T-cell (primary cell): ENCODE data around the gene CLIP2. TPM values are rescaled to one million over a fixed set of nuclear protein-coding genes. Genes with fewer than 3 reads are reported as not detected.

Source experiments
- ATAC-seq, 4 experiments: fragments of 200-7000 bp in 3 of 4; fragments of 150-1000 bp in 1 of 4; cut with Tn5 transposase; replicated peaks in 1 of 4; 1 replicate in 3 of 4; 2 replicates in 1 of 4; pipeline ENCODE4 v1.10.0; 2021; ENCODE audit warnings: moderate library complexity in 3 of 4, mild to moderate bottlenecking in 2 of 4, moderate number of reproducible peaks in 1 of 4
- CTCF ChIA-PET, 2 donors: fragments of 300-600 bp; sonication (Branson Sonifier 250); formaldehyde crosslinking; loops; one replicate each; lab custom pipeline; 2022; ENCODE audit warnings: antibody characterized with exemption in 2 of 2; lab: Charles Lee
- POLR2A ChIA-PET, 2 donors: fragments of 300-600 bp; sonication (Branson Sonifier 250); formaldehyde crosslinking; loops; one replicate each; lab custom pipeline; 2022; ENCODE audit warnings: antibody characterized with exemption in 2 of 2; lab: Charles Lee
- DNase-seq, 35 experiments: peaks; one replicate each; pipeline versions ENCODE4 v3.0.0 to v3.0.0-alpha.2; 2013 to 2023
- H3K27ac ChIP-seq: one replicate; pipeline ENCODE4 v1.5.1; 2013; ENCODE audit warnings: low read length
- H3K27me3 ChIP-seq, 2 experiments: replicated peaks in 1 of 2; 1 replicate in 1 of 2; 2 replicates in 1 of 2; pipeline versions ENCODE4 v1.6.1 to v1.7.0; 2013; ENCODE audit warnings: low read length in 1 of 2, mixed read lengths in 1 of 2; ENCODE audit not compliant: control insufficient read depth in 2 of 2, insufficient read depth in 2 of 2; ENCODE audit errors: extremely low read depth in 1 of 2
- H3K36me3 ChIP-seq, 2 donors: 1 replicate in 1 of 2; 2 replicates in 1 of 2; pipeline versions ENCODE4 v1.6.1 to v1.7.0; 2013; ENCODE audit warnings: low read length in 1 of 2; ENCODE audit not compliant: control insufficient read depth in 2 of 2, insufficient read depth in 1 of 2; ENCODE audit errors: extremely low read depth in 1 of 2
- H3K4me1 ChIP-seq, 2 experiments: 1 replicate in 1 of 2; 2 replicates in 1 of 2; pipeline versions ENCODE4 v1.6.1 to v1.7.0; 2013; ENCODE audit warnings: low read length in 2 of 2, mixed read lengths in 1 of 2; ENCODE audit not compliant: insufficient read depth in 2 of 2, control insufficient read depth in 1 of 2; ENCODE audit errors: extremely low read depth in 1 of 2
- H3K4me3 ChIP-seq, 2 donors: 1 replicate in 1 of 2; 2 replicates in 1 of 2; pipeline versions ENCODE4 v1.5.1 to v1.7.0; 2013; ENCODE audit warnings: mild to moderate bottlenecking in 2 of 2, low read length in 1 of 2, moderate library complexity in 1 of 2; ENCODE audit not compliant: control insufficient read depth in 1 of 2; ENCODE audit errors: extremely low read depth in 1 of 2
- H3K9me3 ChIP-seq: 2 replicates; pipeline ENCODE4 v1.7.0; 2013
- H3K27ac Mint-ChIP-seq, 2 donors: one replicate each; pipeline ENCODE4 v1.8.0; 2020 to 2021; ENCODE audit warnings: mild to moderate bottlenecking in 2 of 2, mixed read lengths in 2 of 2
- H3K27me3 Mint-ChIP-seq, 2 donors: one replicate each; pipeline ENCODE4 v1.8.0; 2021 to 2022; ENCODE audit warnings: mixed read lengths in 2 of 2
- H3K36me3 Mint-ChIP-seq: one replicate; pipeline ENCODE4 v1.8.0; 2021; ENCODE audit warnings: mixed read lengths
- H3K4me1 Mint-ChIP-seq, 3 donors: one replicate each; pipeline ENCODE4 v1.8.0; 2020 to 2022; ENCODE audit warnings: mixed read lengths in 3 of 3, mild to moderate bottlenecking in 1 of 3
- H3K4me3 Mint-ChIP-seq, 3 donors: one replicate each; pipeline ENCODE4 v1.8.0; 2020 to 2022; ENCODE audit warnings: mild to moderate bottlenecking in 3 of 3, mixed read lengths in 3 of 3, moderate library complexity in 3 of 3
- H3K9me3 Mint-ChIP-seq, 3 donors: one replicate each; pipeline ENCODE4 v1.8.0; 2020 to 2022; ENCODE audit warnings: mixed read lengths in 3 of 3
- WGBS: methylation state at CpG from one replicate; pipeline ENCODE4 v1.1.5; 2013; ENCODE audit warnings: missing lambda C conversion rate; ENCODE audit not compliant: insufficient coverage; 5-methylcytosine and 5-hydroxymethylcytosine counted together
- total RNA-seq, 35 experiments: library from RNA in 6 of 35; stranded (reverse) in 6 of 35; fragments of 120-200 nt in 1 of 35; gene quantifications; one replicate each; pipeline versions ENCODE4 v1.2.1 to v1.2.4 and lab custom pipeline; 2013 to 2026

The CLIP2 gene
- total RNA-seq, 5 donors from 2014 or later (not counting 1 experiment from before 2014, with no cell fraction given), result 3.1 to 8.5 (median 6.3) TPM

DNA sequence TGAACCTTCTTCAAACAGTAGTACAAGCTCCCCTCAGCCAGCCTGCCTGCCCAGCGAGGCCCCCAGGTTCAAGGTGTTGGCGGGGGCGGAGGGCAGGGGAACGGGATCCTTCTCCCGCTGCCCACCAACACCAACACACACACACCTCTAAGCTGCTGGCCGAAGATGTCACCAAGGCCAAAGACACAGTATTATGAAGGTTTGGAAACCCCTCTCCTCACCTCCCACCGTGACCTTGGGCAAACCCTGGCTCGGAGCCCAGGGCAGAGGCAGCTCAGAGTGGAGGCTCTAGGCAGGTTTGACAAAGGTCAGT is 115.1 kb downstream of the CLIP2 start:
- no peak overlapping the region for H3K4me3 Mint-ChIP-seq
- ChIA-PET POLR2A (no interaction called here), CTCF (interaction anchor here (0.6 to 1.0 kb wide), 2 partner anchors 198 to 337 kb away, joined by 3 read pairs; no protein-coding TSS in a partner anchor)
- H3K36me3 ChIP-seq, result peaks cover 0 to 3% of the 10 kb centered on the region in 2 donors
- H3K9me3 Mint-ChIP-seq, result no peaks in the 10 kb centered on the region
- WGBS, result 82% methylated on average over 2 of the region's 8 CpGs
- peaks cover 0 to 13% of the 10 kb centered on the region in 2 experiments for H3K27me3 ChIP-seq
- H3K4me1 ChIP-seq, result peaks cover 0 to 2% of the 10 kb centered on the region in 2 experiments
- ATAC-seq (no peak), DNase-seq (no peak)
- no peaks in the 10 kb centered on the region for H3K27me3 Mint-ChIP-seq
- H3K4me3 ChIP-seq, result no peak overlapping the region
- no peak overlapping the region for H3K27ac ChIP-seq
- H3K4me1 Mint-ChIP-seq, result peaks cover 0 to 2% (median 0%) of the 10 kb centered on the region in 3 donors
- H3K27ac Mint-ChIP-seq, result no peak overlapping the region
- H3K9me3 ChIP-seq, result no peaks in the 10 kb centered on the region
- H3K36me3 Mint-ChIP-seq, result peaks cover 3% of the 10 kb centered on the region

DNA sequence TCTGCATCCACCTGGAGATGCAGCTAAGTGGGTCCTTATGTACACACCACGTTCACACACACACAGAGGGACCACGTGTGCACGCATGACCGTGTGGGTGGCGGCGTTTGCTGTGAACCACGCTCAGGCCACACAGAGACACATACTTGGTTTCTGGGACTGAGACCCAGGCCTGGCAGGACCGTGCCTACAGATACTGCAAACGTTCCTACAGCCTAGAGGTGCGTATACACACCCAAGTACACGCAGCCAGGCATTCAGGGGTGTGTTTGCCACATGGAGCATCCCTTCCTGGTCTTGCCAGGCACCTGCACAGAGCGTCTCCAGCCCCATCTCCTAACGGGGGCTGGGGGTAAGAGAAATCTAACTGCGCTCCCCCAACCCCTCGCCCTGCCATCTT is 115.5 kb downstream of the CLIP2 start:
- no peak overlapping the region for H3K27ac Mint-ChIP-seq
- POLR2A ChIA-PET, result no interaction called here

DNA sequence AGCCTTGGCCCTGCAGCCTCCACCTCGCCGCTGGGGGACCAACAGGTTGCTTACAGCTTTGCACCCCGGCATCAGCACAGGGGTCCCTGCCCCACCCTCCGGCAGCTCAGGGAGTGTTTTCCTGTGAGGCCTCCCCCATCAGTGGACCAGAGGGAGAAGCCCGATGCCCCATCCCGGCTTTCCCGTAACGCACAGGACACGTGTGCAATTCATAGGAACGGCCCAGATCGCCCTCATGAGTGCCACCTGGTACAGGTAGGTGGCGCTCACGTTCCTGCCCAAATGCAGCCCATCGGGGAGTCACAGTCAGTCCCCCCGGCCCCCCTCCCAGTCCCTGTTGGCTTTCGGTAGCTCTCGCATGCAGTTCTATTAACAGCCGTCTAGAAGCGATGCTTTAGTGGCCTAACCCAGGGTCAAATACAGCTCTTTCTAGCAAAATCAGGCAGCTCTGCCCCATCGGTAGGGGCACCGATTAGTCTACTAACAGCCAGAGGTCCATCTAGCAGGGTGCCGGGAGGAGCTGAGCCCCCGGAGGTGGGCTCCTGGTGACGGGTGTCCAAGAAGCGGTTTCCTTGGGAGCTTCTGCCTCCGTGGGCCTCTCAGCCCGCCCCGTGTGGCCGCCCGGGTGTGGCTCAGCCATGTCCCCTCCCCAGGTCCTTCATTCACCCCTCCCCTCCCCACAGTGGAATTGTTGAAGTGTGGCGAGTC is 116.1 kb downstream of the CLIP2 start:
- Mint-ChIP-seq H3K9me3 (no peaks in the 10 kb centered on the region), H3K4me1 (peaks cover 0 to 2% (median 0%) of the 10 kb centered on the region in 3 donors), H3K4me3 (no peak overlapping the region), H3K27ac (no peak overlapping the region), H3K36me3 (peaks cover 3% of the 10 kb centered on the region), H3K27me3 (no peaks in the 10 kb centered on the region)
- Histone ChIP-seq H3K4me1 (peaks cover 0 to 2% of the 10 kb centered on the region in 2 experiments), H3K27ac (no peak overlapping the region), H3K27me3 (peaks cover 0 to 11% of the 10 kb centered on the region in 2 experiments), H3K36me3 (peaks cover 0 to 3% of the 10 kb centered on the region in 2 donors), H3K9me3 (no peaks in the 10 kb centered on the region), H3K4me3 (no peak overlapping the region)
- ChIA-PET CTCF (interaction anchor here (0.6 kb wide), 3 partner anchors 215 to 1311 kb away, joined by 3 to 8 read pairs (median 3); no protein-coding TSS in a partner anchor), POLR2A (interaction anchor here in 1 of 2 donors (0.6 kb wide), 1 partner anchor 24 kb away, joined by 4 read pairs; no protein-coding TSS in a partner anchor)
- 91% methylated on average over 25 of the region's 31 CpGs for WGBS
- DNase-seq (no peak), ATAC-seq (no peak)

More for the DNA sequence above, 115.5 kb downstream of the CLIP2 start:
- Mint-ChIP-seq H3K9me3 (no peaks in the 10 kb centered on the region), H3K4me1 (peaks cover 0 to 2% (median 0%) of the 10 kb centered on the region in 3 donors), H3K4me3 (no peak overlapping the region), H3K36me3 (peaks cover 3% of the 10 kb centered on the region), H3K27me3 (no peaks in the 10 kb centered on the region)
- Histone ChIP-seq H3K9me3 (no peaks in the 10 kb centered on the region), H3K4me3 (no peak overlapping the region), H3K4me1 (peaks cover 0 to 2% of the 10 kb centered on the region in 2 experiments), H3K27me3 (peaks cover 0 to 13% of the 10 kb centered on the region in 2 experiments), H3K36me3 (peaks cover 0 to 3% of the 10 kb centered on the region in 2 donors), H3K27ac (no peak overlapping the region)
- no peak for ATAC-seq
- WGBS, result 90% methylated on average over 14 of the region's 15 CpGs
- no peak for DNase-seq
- CTCF ChIA-PET, result interaction anchor here (0.6 to 1.0 kb wide), 2 partner anchors 198 to 215 kb away, joined by 3 read pairs; no protein-coding TSS in a partner anchor

DNA sequence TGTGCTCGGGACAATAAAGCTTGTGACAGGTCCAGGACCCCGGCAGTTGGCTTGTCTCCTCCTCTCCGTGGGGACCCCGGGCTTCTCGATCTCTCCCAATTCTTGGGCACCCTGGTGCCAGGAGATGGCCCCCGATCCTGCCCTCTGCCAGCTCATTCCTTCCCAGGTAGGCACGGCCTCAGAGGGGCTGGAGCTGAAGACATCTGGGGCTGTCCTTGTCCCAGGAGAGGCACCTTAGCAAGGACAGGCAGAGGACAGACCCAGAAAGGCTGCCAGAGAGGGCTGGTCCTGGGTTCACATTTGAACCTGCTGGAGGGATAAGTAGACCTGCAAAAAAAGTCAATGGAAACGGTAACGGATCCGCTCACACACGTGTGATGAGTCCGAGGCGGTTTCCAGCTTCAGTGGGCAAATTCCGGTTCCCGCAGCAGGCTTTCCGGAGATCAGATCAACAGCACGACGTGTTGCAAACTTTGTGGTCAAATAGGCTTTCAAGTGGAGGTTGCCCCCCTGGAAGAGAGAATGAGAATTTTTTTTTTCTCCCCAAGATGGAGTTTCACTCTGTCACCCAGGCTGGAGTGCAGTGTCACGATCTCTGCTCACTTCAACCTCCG is 116.8 kb downstream of the CLIP2 start:
- H3K27ac ChIP-seq, result no peak overlapping the region
- H3K9me3 ChIP-seq, result no peaks in the 10 kb centered on the region
- Mint-ChIP-seq H3K4me3 (no peak overlapping the region), H3K27ac (no peak overlapping the region), H3K36me3 (peaks cover 3% of the 10 kb centered on the region), H3K9me3 (no peaks in the 10 kb centered on the region), H3K4me1 (peaks cover 0 to 2% (median 0%) of the 10 kb centered on the region in 3 donors), H3K27me3 (no peaks in the 10 kb centered on the region)
- ChIA-PET POLR2A (interaction anchor here in 1 of 2 donors (0.6 kb wide), 1 partner anchor 25 kb away, joined by 4 read pairs; no protein-coding TSS in a partner anchor), CTCF (interaction anchor here (0.6 kb wide), 2 partner anchors 315 to 1310 kb away, joined by 3 to 8 read pairs; no protein-coding TSS in a partner anchor)
- no peak for ATAC-seq
- peaks cover 0 to 7% of the 10 kb centered on the region in 2 experiments for H3K27me3 ChIP-seq
- peaks cover 0 to 3% of the 10 kb centered on the region in 2 donors for H3K36me3 ChIP-seq
- DNase-seq, result no peak
- H3K4me1 ChIP-seq, result peaks cover 0 to 2% of the 10 kb centered on the region in 2 experiments
- H3K4me3 ChIP-seq, result no peak overlapping the region
- 87% methylated on average over 15 of the region's 20 CpGs for WGBS

DNA sequence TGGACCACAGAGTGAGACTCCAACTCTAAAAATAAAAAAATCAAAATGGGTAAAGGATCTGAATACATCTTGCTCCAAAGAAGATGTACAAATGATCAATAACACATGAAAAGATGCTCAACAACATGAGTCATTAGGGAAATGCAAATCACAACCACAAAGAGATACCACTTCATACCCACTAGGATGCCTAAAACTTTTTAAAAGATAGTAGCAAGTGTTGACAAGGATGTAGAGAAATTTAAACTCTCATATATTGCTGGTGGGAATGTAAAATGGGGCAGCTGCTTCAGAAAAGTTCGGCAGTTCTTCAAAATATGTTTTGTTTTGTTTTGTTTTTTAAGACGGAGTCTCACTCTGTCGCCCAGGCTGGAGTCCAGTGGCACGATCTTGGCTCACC is 118.8 kb downstream of the CLIP2 start:
- Histone ChIP-seq H3K4me1 (no peaks in the 10 kb centered on the region), H3K27ac (no peak overlapping the region), H3K36me3 (peaks cover 0 to 3% of the 10 kb centered on the region in 2 donors), H3K27me3 (peaks cover 0 to 7% of the 10 kb centered on the region in 2 experiments), H3K4me3 (no peak overlapping the region), H3K9me3 (no peaks in the 10 kb centered on the region)
- POLR2A ChIA-PET, result no interaction called here
- Mint-ChIP-seq H3K4me1 (no peaks in the 10 kb centered on the region), H3K9me3 (no peaks in the 10 kb centered on the region), H3K27ac (no peak overlapping the region), H3K4me3 (no peak overlapping the region), H3K27me3 (no peaks in the 10 kb centered on the region), H3K36me3 (peaks cover 3% of the 10 kb centered on the region)
- CTCF ChIA-PET, result interaction anchor here in 1 of 2 donors (0.7 kb wide), 1 partner anchor 65 kb away, joined by 4 read pairs; no protein-coding TSS in a partner anchor
- ATAC-seq (no peak), DNase-seq (no peak)
- WGBS, result 94% methylated on average over 3 of the region's 4 CpGs

DNA sequence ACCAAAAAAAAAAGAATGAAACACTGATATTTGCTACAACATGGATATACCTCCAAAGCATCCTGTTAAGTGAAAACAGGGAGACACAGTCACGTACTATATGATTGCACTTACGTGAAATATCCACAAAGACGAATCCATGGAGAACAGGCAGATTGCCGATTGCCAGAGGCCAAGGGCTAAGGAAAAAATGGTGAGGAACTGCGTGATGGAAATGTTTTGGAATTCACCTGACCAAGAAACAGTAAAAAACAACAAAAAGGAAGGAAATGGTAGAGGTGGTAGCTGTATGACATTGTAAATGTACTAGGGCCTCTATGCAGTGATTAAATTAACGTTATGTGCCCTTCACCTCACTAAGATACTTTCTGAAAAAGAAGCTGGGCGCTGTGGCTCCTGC is 120.4 kb downstream of the CLIP2 start:
- no peak overlapping the region for H3K27ac ChIP-seq
- POLR2A ChIA-PET, result no interaction called here
- ATAC-seq (no peak), DNase-seq (no peak)
- Mint-ChIP-seq H3K4me3 (no peak overlapping the region), H3K9me3 (no peaks in the 10 kb centered on the region), H3K36me3 (no peaks in the 10 kb centered on the region), H3K4me1 (no peaks in the 10 kb centered on the region), H3K27me3 (no peaks in the 10 kb centered on the region), H3K27ac (no peak overlapping the region)
- CTCF ChIA-PET, result interaction anchor here in 1 of 2 donors (0.6 kb wide), 1 partner anchor 12 kb away, joined by 3 read pairs; no protein-coding TSS in a partner anchor
- H3K9me3 ChIP-seq, result no peaks in the 10 kb centered on the region
- H3K27me3 ChIP-seq, result peaks cover 0 to 7% of the 10 kb centered on the region in 2 experiments
- no peaks in the 10 kb centered on the region for H3K36me3 ChIP-seq
- no peaks in the 10 kb centered on the region for H3K4me1 ChIP-seq
- H3K4me3 ChIP-seq, result no peak overlapping the region
- WGBS, result 80% methylated on average over 3 of the region's 7 CpGs
